CD4-positive, alpha-beta T cell treated with Interleukin-15 for 1 hour (primary cell): ENCODE data around the gene B4GAT1.

Experiments used
- DNase-seq: peaks from one replicate; pipeline ENCODE4 v3.0.0-alpha.2; 2020

The B4GAT1 gene

DNA sequence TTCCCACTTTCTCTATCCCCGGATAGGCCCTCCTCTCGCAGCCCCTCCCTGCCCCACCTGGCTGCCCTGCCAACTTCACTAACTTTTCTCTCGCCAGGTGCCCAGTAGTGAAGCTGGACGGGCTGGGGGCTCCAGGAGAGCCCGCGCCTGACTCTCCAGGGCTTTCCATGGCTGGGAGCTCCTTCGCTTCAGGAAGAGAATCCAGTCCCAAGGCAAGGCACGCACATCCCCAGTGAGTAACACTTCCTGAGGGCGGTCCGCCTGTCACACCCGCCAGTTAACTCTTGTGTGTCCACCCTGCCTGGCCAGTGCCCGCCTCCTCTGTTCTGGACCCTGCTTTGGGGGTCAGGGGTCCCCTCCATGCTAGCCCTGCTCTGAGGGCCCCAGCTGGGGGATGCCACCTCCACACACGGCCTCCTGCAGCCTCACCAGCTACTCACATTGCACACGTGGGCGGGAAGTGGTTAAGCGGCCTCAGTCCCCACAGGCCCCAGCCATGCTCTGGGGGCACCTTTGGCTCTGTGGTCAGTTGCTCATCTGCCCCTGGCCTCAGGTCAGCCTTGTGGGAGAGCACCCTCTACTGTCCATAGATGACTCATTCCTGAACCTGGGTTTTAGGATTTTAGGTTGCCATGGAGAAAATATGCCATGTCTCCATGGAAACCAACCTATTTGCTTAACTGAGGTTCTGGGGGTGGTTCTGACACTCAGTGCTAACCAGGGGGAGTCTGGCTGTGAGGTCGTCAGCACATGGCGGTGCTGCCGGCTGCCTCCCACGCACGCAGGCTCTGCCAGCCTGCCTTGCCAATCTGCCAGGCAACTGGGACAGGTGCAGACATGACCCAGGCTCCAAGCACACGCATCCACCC lies 11.0 kb downstream of the B4GAT1 start, which contains the start of gene RIN1:
Gene RIN1 (minus strand): TSS at position 201 of the 869 bp plus-strand sequence. CDS start 32 bp downstream, at position 169.
- DNase-seq, result peak; percentile 73

DNA sequence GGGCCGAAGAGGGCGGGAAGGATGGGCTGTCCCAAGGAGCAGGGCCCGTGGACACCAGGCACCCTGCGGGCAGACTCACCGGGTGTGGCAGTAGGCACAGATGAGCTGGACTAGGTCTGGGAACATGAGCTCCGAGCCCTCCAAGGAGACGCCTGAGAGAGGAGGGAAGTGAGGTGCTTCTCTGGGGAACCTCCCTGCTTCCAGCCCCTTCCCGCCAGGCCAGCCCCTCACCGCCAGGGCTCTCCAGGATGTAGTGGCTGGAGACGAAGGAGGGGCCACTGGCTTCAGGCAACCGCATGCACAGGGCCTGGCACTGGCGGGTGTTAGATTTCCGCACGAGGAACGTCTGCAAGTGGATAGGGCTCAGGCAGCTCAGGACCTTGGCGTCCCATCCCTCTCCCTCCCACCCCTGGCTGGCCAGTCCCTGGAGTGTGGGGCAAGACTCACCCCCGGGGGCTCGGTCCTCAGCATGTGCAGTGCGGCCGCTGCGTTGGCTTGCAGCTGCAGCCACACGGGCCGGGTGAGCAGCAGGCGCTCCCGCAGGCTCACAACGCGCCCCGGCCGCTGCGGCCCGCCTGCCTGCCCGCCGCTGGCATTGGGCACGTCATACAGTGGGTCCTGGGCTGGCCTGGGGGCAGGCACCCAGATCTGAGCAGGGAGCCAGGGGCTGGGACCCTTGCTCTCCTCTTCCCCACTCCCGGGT lies 11.7 kb downstream of the B4GAT1 start:
- DNase-seq, result no peak

DNA sequence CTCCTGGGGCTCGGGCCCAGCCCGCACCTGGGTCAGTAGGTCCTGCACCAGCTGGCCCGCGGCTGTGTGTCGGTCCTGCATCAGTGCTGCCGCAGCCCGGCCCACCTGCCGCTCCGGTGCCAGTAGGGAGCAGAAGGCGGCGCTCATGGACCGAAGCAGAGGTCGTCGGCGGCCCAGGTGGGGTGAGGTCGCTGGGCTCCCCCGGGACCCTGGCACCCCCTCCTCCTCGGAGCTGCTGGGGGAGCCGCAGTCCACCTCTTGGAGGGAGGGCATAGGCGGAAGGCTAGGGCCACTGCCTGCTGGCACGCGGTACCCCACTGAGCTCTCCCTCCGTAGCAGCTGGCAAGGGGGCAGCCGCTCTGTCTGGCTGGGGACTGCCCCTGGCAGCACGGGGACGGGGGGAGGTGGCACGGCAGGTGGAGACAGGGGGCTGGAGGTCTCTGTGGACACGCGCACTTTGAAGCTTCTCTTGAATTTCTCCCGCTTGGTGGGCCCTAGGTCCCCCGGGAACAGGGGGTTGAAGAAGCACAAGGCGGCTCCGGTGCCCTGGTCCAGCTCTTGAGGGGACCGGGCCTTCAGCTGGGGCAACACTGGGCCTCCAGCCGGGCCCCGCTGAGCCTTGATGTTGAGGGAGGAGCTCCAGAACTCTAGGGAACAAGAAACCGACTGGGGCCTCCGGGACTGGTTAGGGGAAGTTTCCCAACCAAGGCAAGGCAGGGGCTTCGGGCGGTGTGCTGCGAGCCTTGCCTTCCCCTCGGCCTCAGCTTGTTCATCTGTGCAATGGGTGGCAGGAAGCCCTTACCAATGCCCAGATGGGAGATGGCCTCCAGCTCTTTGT lies 12.6 kb downstream of the B4GAT1 start:
- no peak for DNase-seq

DNA sequence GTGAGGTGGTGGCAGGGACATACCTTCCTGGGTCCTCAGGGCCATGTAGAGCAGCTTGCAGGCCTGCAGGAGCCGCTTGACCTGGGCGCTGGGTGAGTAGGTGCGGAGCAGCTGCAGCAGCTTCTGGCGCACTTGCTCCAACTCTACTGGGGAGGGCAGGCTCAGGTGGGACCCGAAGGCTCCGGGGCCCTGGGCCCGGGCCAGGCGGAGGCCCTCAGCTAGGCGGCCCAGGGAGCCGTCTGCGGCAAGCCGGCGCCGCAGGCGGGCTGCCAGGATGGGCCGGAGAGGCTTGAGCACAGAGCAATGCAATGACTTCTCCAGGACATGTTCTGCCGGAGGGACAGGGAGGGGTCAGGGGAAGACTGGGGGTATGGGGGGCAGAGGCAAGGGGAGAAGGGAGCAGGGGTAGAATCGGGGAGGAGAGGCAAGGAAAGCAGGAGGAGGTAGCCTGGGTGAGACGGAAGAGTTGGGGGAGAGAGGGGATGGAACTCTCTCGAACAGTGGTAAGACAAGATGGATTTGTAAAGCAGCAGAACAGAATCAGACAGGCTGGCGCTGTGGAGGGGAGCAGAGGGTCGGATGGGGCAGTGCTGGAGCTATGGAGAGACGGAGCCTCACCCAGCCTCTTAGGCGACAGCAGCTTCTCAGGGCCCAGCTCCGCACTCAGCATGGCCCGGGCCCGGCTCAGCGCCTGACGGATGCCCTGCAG lies 13.4 kb downstream of the B4GAT1 start:
- no peak for DNase-seq

DNA sequence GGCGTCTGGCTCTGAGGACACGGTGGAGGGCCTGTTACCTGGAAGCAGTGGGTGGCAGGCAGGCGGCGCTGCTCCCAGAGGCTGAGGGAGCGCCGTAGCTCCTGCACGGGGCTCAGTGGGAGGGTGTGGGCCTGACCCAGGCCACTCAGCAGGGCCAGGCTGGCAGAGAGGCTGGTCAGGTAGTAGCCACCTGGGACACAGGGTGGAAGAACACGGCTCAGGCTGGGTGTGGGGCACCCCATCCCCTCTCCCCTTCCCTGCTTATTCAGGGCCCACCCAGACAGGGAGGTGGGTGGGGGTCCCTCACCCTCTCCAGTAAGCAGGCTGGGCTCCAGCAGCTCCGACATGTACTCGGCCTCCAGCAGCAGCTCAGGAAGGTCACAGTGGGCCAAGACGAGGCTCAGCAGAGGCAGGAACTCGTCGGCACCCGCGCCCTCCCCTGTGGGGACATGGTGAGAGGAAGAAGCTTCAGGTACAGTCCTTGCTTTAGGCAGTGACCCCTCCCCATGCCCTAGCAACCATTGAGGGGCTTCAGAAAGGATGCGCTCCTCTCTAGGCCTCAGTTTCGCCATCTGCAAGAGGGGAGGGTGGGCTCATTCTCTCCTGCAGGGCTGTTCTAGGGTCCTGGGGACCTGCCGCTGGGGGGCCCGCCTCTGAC lies 14.1 kb downstream of the B4GAT1 start:
- no peak for DNase-seq

DNA sequence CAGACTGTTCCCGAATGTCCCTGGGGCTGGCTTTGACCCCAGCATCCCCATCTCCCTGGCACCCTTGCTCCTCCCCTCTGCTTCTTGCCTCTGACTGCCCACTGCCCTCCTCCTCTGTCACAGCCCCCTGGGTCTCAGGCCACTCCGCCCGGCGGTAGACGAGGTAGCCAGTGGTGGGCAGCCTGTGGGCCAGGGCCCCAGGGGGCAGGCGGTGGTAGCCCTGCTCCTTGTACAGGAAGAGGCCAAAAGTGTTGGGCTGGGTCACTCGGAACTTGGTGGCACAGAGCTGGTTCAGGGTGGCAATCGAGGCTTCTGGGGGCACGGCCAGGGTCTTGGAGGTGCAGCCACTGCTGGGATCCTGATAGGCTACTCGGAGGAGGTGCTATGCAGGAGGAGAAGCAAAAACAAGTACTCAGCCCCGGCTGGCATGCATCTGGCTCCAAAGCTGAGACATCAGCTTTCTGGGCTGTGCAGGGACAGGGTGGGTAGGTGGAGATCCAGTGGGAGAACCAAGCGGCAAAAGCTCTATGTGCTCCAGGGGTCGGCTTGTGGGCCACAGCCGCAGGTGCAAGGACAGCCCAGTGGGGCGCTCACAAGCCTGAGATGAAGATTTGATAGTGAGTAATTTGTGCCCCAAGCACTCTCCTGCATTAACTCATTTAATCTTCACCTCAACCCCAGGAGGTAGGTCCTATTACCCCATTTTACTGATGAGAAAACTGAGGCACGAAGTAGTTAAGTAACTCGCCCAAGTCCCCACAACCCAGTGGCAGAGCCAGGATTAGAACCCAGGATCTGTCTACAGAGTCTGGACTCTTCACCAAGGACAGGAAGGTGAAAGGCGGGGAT lies 14.8 kb downstream of the B4GAT1 start:
- no peak for DNase-seq

DNA sequence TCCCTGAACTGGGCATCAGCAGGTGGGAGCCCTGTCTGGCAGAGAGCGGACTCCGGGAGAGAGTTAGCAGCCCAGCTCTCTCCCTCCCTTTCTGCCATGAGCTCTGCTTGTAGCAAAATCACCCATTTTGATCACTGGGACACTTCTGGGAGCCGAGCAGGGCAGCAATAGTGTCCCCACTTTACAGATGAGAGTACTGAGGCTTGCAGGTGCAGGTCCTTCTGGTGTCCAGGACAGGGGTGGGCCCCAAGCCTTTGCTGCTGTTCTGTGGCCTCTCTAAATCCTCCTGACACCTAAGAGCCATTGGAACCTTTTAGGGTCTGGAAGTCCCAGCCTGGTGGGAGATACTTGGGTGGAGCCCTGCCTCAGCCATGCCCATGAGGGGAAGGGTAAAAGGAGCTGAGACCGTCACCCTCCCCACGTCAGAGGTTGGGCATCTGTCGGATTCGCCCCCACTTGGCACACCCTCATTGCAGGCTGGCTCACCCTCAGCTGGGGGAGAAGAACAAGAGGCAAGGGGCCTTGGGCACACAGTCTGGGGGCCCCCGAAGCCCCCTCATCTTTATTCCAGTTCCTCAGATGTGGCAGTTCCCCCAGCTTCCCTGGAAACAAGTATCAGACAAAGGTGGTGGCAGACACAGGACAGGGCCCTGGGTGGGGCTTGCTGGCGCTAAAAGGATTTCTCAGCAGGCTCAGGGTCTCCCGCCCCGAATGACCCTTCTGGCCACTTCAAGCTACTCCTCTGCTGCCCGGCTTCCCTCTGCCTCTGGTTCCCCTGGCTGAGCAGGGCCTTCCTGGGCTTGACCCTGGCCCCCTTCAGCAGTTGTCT lies 15.7 kb downstream of the B4GAT1 start:
- DNase-seq, result no peak

DNA sequence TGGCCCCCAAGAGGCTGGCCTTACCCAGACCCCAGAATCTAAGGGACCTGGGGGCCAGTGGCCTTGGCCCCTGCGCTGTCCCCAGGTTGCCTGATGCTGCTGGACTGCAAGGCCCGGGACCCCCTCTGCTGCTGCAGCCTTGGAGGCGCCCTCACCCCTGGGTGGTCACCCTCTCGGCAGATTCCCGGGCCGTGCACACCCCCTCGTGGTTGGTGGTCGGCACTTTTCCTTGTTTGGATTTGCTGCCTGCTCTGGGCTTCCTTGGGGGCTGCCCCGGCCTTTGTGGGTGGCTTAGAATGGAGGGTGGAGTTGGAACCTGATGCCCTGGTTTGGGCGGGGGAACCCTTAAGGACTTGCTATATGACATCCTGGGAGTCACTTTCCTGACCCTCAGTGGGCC lies 16.5 kb downstream of the B4GAT1 start:
- DNase-seq, result no peak

DNA sequence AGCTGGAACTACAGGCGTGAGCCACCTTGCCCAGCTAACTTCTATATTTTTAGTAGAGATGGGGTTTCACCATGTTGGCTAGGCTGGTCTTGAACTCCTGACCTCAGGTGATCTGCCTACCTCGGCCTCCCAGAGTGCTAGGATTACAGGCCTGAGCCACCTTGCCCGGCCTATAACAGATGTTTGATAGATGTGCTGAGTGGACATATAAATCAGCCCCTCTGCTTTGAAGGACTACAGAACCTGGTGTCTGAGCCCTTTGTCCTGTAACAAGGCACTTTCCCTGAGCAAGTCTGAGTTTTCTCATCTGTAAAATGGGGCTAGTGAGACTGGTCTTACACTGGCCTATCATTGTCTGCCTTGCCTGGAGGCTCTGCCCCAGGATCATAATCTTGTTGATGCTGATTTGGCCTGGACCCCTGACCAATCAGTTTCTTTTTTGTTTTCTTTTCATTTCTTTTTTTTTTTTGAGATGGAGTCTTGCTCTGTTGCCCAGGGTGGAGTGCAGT lies 18.2 kb downstream of the B4GAT1 start:
- DNase-seq, result no peak

DNA sequence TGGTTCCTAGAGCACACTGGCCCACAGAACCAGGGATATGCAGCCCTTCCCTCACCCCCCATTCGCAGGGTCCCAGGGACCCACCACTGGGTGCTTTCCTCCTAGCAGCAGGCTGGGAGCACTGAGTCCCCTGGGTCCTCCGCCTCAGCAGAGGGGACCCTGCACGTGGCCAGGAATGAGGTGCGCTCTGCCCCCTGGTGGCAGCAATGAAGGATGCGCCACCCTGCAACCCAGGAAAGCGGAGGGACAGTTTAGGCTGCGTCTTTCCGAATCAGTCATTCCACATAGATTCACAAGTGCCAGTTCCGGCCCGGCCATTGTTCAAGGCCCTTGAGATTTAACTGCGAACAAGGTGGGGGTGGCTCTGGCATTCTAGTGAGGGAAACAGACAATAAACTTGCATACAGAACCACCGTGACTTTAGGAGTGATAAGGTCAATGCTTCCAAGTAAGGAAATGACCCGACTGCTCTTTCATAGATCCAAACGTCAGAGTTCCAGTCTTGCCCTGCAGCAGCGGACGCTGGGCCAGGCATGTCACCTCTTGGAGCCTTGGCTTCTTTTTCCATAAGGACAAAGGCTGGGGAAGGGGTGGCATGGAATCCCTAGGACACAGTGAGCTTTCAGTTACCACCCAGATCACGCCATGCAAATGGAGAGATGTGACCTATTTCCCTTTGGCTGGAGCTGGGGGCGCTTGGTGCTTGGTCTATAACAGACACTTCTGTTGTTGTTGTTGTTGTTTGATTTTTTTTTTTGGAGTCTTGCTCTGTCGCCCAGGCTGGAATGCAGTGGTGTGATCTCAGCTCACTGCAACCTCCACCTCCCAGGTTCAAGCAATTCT lies 18.9 kb downstream of the B4GAT1 start:
- peak; percentile 83 for DNase-seq

DNA sequence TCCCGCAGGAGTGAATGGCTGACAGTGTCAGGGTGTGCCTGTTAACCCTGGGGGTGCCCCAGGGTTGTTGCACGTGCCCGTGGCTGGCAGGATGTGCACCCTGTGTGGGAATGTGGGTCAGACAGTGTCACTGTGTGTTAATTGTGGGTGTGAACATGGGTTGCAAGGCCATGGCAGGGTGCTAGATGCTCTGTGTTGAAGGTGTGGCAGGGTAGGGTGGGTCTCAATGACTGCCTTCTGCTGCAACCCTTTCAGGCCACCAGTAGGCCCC lies 19.5 kb downstream of the B4GAT1 start:
- peak; percentile 59 for DNase-seq

DNA sequence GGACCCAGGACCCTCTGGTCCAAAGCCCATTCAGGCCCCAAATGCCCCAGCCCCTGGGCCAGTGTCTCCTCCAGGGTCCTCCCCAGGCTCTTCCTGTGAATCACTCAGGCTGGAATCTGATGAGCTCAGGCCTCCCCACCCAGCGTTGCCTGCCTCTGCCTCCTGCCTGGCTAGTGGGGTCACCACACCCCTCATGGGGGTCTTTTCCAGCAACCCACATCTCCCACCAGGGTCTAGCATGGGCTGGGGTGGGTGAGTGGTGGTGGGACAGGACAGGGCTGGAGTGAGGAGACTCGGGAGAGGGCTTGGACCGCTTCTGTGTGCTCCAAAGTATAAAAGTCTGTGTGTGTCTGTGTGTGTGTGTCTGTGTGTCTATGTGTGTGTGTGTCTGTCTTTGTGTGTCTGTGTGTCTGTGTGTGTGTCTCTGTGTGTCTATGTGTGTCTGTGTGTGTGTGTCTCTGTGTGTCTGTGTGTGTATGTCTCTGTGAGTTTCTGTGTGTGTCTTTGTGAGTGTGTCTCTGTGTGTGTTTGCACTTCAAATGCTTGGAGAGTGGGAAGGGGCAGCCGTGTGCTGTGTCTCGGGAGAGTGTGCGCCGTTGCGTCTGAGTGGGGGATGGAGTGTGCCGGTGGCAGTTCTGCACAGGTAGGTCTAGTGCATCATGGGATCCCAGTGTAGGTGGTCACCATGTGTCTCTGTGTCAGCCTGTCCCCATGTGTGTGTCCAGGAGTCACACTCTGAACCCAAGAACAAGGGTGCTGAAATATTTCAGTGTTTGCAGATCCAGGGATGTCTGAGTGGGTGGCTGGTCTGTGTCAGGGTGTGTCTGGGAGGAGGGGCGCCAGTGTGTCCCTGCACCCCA lies 20.0 kb downstream of the B4GAT1 start:
- DNase-seq, result no peak

DNA sequence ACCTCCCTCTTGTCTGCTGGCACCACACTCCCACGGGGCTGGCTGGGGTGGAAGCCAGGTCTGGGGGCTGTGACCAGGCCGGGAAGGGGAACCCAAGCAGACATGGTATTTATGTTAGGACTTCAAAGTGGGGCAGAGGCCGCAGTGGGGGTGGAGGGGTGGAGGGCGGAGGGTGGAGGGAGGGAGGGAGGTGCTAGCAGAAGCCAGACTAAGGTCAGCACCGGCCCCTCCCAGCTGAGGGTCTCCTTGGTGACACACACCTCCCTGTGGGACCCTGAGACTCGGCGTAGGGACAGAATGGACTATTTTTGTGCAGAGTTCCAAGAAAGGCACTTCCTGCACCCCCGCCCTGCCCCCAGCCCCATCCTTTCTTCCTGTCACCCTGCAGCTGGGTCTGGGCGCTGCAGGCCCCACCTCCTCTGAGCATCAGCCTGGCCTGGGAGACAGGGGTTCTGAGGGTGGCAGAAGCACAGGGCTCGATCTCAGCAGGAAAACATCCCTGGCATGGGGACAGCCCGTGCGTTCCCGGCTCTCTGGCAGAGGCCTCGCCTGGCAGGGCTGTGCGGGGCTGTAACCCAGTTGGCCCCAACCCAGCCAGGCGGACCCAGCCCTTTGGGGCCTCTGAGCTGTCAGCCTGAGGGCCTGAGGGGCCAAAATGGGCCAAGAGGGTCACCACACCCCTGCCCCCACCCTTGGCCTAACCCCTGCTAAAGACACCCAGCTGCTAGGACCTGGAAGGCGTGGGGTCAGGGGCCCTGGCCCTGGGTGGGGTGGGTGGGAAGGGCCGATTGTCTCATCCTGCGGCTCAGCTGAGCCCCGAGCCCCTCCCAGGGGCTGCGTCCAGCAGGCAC lies 20.9 kb downstream of the B4GAT1 start:
- DNase-seq, result peak; percentile 57

DNA sequence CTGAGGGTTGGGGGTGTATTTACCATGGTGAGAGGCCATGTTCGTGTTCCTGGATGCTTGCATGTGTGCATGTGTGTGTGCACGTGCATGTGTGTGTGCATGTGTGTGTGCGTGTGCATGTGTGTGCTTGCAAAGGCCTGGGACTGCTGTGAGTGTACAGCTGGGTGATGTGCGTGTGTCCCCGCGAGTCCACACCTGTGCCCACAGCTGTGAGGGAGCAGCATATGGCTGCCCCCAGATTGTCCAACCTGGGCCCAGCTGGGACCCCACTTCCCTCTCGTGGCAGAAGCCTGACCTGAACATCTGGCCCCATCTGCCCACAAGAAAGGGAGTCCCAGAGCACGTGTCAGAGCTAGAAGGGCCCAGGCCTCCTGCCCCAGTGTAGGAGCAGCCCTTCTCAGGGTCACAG lies 22.2 kb downstream of the B4GAT1 start:
- no peak for DNase-seq

DNA sequence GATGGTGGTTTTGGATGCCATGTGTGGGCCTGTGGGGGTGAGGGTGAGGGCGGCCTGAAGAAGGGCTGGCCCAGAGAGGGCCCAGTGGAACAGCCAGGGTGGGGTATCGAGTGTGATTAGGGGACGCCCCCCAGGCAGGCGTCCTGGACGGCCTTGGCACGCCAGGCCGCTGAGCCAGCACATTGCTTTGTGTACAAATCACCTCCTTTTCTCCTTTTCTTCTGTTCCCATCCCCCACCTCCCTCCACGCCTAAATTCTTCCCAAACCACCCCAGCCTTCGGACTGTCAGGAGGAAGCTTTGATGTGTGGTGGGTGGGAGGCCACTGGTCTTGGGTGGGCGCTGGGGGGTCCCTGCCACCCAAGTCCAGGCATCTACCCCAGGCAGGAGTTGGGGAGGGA lies 22.8 kb downstream of the B4GAT1 start:
- DNase-seq, result no peak

DNA sequence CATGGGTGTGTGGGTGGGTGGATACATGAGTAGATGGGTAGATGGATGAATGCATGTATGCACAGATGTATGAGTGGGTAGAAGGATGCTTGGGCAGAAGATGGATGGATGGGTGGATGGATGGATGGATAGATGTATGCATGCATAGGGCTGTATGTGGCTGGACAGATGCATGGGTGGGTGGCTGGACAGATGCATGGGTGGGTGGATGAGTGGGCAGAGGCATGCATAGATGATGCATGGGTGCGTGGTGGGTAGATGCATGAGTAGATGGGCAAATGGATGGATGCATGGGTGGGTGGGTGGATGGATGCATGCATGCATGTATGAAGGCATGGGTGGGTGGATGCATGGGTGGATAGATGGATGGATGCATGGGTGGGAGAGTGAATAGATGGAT lies 23.7 kb downstream of the B4GAT1 start:
- DNase-seq, result no peak

DNA sequence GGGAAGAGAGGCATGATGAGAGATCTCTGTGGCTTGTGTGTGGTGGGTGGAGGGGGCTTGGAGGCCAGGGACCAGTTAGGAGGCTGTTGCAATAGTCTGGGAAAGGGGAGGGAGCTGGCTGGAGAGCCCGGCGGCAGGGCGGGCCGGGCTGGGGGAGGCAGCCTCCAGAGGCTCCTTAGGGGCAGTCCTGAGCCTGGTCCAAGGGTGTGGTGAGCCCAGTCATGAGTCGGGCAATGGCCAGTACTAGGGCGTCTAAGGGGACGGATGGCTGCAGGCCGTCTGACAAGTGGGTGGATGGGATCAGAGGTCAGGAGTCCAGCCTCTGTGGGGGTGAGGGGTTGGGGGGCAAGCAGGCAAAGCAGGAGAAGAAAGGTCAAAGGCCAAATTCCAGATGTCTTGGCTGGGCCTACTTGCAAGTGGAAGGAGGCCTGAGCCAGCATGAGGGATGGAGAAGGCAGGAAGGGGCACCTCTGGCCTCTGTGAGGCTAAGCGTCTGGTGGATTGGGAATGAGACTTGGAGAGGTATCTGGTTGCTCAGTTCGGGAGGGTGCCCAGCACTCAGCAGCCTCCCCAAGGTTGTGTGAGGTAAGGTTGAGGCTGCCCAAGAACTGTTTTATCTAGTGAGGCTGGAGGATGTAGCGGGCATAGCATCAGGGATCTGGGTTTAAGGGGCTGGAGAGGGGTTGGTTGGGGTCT lies 24.5 kb downstream of the B4GAT1 start:
- DNase-seq, result no peak
